Activated T-cell treated with anti-CD3 and anti-CD28 coated beads, Interleukin-2, amount 50 U/mL, for 4 hours (primary cell): Measurements from ENCODE around the gene ZNF782. TPM values are rescaled to one million over a fixed set of nuclear protein-coding genes. Genes with fewer than 3 reads are reported as not detected.

Experiments used
- ATAC-seq, 2 donors: fragments of 200-7000 bp; cut with Tn5 transposase; one replicate each; pipeline ENCODE4 v1.10.0; 2021
- DNase-seq: peaks from one replicate; pipeline ENCODE4 v3.0.0-alpha.2; 2020
- H3K27me3 Mint-ChIP-seq: one replicate; pipeline ENCODE4 v1.8.0; 2021; ENCODE audit warnings: low read depth, mixed read lengths
- H3K36me3 Mint-ChIP-seq: one replicate; pipeline ENCODE4 v1.8.0; 2022; ENCODE audit warnings: mixed read lengths; ENCODE audit not compliant: insufficient read depth
- H3K4me1 Mint-ChIP-seq: one replicate; pipeline ENCODE4 v1.8.0; 2021; ENCODE audit warnings: low read depth, mixed read lengths
- H3K4me3 Mint-ChIP-seq: one replicate; pipeline ENCODE4 v1.8.0; 2021; ENCODE audit warnings: mild to moderate bottlenecking, moderate library complexity, mixed read lengths
- H3K9me3 Mint-ChIP-seq: one replicate; pipeline ENCODE4 v1.8.0; 2021; ENCODE audit warnings: mixed read lengths
- total RNA-seq, 3 donors: library from RNA; stranded (reverse); gene quantifications; one replicate each; pipeline ENCODE4 v1.2.1, GENCODE V29; 2021

Gene ZNF782
- total RNA-seq, 3 donors from 2014 or later: 2.8 to 3.4 (median 3.0) TPM

DNA sequence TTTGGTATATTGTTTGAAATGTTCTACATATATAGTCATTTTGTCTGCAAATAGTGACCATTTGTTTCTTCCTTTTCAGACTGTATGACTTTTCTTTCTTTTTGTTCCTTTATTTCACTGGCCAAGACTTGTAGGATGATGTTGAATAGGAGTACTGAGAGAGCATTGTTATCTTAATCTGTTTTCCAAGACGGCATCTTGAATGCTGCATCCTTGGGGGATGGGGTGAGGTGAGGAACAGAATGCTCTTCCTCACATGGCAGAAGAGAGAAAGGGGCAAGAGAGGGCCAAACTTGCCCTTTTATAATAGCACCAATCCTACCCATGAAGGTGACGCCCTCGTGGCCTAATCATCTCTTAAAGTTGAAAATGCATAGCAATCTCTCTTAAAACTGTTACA is 72.8 kb downstream of the ZNF782 start:
- H3K27me3 Mint-ChIP-seq: no peaks in the 10 kb centered on the region
- no peak overlapping the region for H3K4me3 Mint-ChIP-seq
- peaks cover 11% of the 10 kb centered on the region for H3K36me3 Mint-ChIP-seq
- H3K4me1 Mint-ChIP-seq: peaks cover 22% of the 10 kb centered on the region
- peaks cover 27% of the 10 kb centered on the region for H3K9me3 Mint-ChIP-seq
- ATAC-seq (no peak), DNase-seq (no peak)

- Mint-ChIP-seq H3K36me3 (peaks cover 18% of the 10 kb centered on the region), H3K27me3 (no peaks in the 10 kb centered on the region), H3K9me3 (peaks cover 16% of the 10 kb centered on the region), H3K4me1 (peaks cover 24% of the 10 kb centered on the region), H3K4me3 (peak overlapping the region; percentile 100)
- no peak for ATAC-seq
- no peak for DNase-seq
These were observed 75.2 kb downstream of the ZNF782 start for GRCh38 chr9:96779089-96779488.

DNA sequence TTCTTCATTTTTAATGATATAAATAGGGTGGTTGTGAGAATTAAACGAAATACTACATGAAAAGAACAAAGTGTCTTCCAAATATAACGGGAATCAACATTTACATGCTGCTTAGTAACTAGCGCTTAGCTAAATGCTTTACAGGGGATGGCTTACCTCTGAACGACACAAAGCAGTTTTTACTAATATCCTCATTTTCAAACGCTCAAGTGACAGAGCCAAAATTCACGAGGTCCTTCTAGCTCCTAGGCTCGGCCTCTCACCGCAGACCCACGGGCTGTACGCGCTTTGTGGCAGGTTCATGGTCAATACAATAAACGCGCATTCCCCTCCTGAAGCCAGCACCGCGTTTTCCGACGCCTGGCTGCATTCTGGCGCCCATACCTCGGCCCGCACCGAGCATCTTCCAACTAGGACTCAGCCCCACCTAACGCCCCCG is 76.9 kb downstream of the ZNF782 start:
- Mint-ChIP-seq H3K4me3 (peak overlapping the region; percentile 100), H3K36me3 (peaks cover 27% of the 10 kb centered on the region), H3K27me3 (no peaks in the 10 kb centered on the region), H3K9me3 (peaks cover 10% of the 10 kb centered on the region), H3K4me1 (peaks cover 30% of the 10 kb centered on the region)
- ATAC-seq (peak in 1 of 2 donors; percentile 74), DNase-seq (no peak)

- Mint-ChIP-seq H3K36me3 (peaks cover 80% of the 10 kb centered on the region), H3K9me3 (peaks cover 47% of the 10 kb centered on the region)
- ATAC-seq: no peak
These were observed 83.2 kb downstream of the ZNF782 start for GRCh38 chr9:96771124-96771523.

DNA sequence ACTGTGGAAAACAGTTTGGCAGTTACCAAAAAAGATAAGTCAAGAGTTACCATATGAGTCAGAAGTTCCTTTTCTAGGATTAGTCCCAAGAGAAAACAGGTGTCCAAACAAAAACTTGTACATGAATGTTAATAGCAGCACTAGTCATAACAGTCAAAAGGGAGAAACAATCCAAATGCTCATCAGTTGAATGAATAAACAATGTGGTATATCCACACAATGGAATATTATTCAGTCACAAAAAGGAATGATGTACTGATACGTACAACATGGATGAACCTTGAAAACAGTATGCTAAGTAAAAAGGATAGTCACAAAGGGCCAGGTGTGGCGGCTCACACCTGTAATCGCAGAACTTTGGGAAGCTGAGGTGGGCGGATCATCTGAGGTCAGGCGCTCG is 84.3 kb downstream of the ZNF782 start:
- H3K4me1 Mint-ChIP-seq: peaks cover 6% of the 10 kb centered on the region
- ATAC-seq (no peak), DNase-seq (no peak)
- H3K27me3 Mint-ChIP-seq: no peaks in the 10 kb centered on the region
- H3K4me3 Mint-ChIP-seq: no peak overlapping the region
- peaks cover 88% of the 10 kb centered on the region for H3K36me3 Mint-ChIP-seq
- H3K9me3 Mint-ChIP-seq: peaks cover 50% of the 10 kb centered on the region

More at GRCh38 chr9:96771124-96771523, 83.2 kb downstream of the ZNF782 start:
- Mint-ChIP-seq H3K4me1 (peaks cover 8% of the 10 kb centered on the region), H3K4me3 (no peak overlapping the region), H3K27me3 (no peaks in the 10 kb centered on the region)
- no peak for DNase-seq

Other genes with a start within 250 kb of the ZNF782 start
- gene CDC14B, start 234.7 kb downstream of the ZNF782 start, total RNA-seq: 1 to 10 TPM; 1.7 to 2.9 (median 2.5) TPM
- 10 to 100 TPM in 1 of 3 donors, 1 to 10 TPM in 2; 9.0 to 13.4 (median 9.1) TPM for gene PRXL2C, start 199.2 kb downstream of the ZNF782 start, total RNA-seq
- gene ZNF510, start 76.4 kb downstream of the ZNF782 start, total RNA-seq: 1 to 10 TPM; 2.7 to 4.8 (median 3.6) TPM
- gene NUTM2G, start 74.3 kb upstream of the ZNF782 start, total RNA-seq: not detected
- under 1 TPM in 2 of 3 donors, not detected in 1; 0.14 to 0.34 TPM for gene CTSV, start 184.6 kb upstream of the ZNF782 start, total RNA-seq